PC-3 (cell line): ENCODE measurements around the gene DLL4. TPM values are rescaled to one million over a fixed set of nuclear protein-coding genes. Genes with fewer than 3 reads are reported as not detected.

Experiments
- ATAC-seq: fragments of 200-7000 bp; cut with Tn5 transposase; 2 replicates; pipeline ENCODE4 v1.9.1; 2020; ENCODE audit warnings: mild to moderate bottlenecking, moderate library complexity
- BruUV-seq: library from RNA; stranded (reverse); fragments of 400-500 nt; replicated peaks from 2 replicates; lab custom pipeline; 2021; lab: Mats Ljungman, UMichigan
- CTCF ChIA-PET: fragments of 300-600 bp; sonication (Branson Sonifier 250); formaldehyde crosslinking; loops from one replicate; lab custom pipeline; 2022; ENCODE audit warnings: antibody characterized with exemption; lab: Charles Lee
- POLR2A ChIA-PET: fragments of 300-600 bp; sonication (Branson Sonifier 250); formaldehyde crosslinking; loops from one replicate; lab custom pipeline; 2022; ENCODE audit warnings: antibody characterized with exemption; ENCODE audit not compliant: unreplicated experiment; lab: Charles Lee
- DNase-seq: peaks from one replicate; pipeline ENCODE4 v3.0.0-alpha.2; 2015
- H2AFZ ChIP-seq: fragments of 300-600 bp; sonication (generic); 2 replicates; pipeline ENCODE4 v1.6.0; 2016; ENCODE audit warnings: antibody characterized with exemption, low read length
- H3F3A ChIP-seq: fragments of 300-600 bp; sonication (generic); one replicate; pipeline ENCODE4 v1.6.0; 2017; ENCODE audit warnings: antibody characterized with exemption, low read length, control low read depth, mild to moderate bottlenecking; ENCODE audit not compliant: unreplicated experiment
- H3K27ac ChIP-seq: fragments of 300-600 bp; sonication (generic); 2 replicates; pipeline ENCODE4 v1.5.1; 2016; ENCODE audit warnings: mild to moderate bottlenecking, low read length
- H3K27me3 ChIP-seq: fragments of 300-600 bp; sonication (generic); 2 replicates; pipeline ENCODE4 v1.6.1; 2016; ENCODE audit warnings: low read length, mixed read lengths
- H3K36me3 ChIP-seq: fragments of 300-600 bp; sonication (generic); 2 replicates; pipeline ENCODE4 v1.6.1; 2016; ENCODE audit warnings: low read depth, mixed run types, low read length, mixed read lengths
- H3K4me1 ChIP-seq: fragments of 300-600 bp; sonication (generic); 2 replicates; pipeline ENCODE4 v1.5.1; 2016; ENCODE audit warnings: low read length; ENCODE audit not compliant: insufficient read depth
- H3K4me2 ChIP-seq: fragments of 300-600 bp; sonication (generic); 2 replicates; pipeline ENCODE4 v1.6.0; 2016; ENCODE audit warnings: low read length
- H3K4me3 ChIP-seq: fragments of 300-600 bp; sonication (generic); 2 replicates; pipeline ENCODE4 v1.5.1; 2016; ENCODE audit warnings: mild to moderate bottlenecking, low read length, mixed read lengths
- H3K79me2 ChIP-seq: fragments of 300-600 bp; sonication (generic); 2 replicates; pipeline ENCODE4 v1.6.1; 2017; ENCODE audit warnings: low read length, mixed read lengths
- H3K9ac ChIP-seq: fragments of 300-600 bp; sonication (generic); 2 replicates; pipeline ENCODE4 v1.6.0; 2016; ENCODE audit warnings: mild to moderate bottlenecking, low read length
- H3K9me2 ChIP-seq: fragments of 300-600 bp; sonication (generic); replicated peaks from 2 replicates; pipeline ENCODE4 v1.6.1; 2016; ENCODE audit warnings: mixed run types, low read length, mixed read lengths
- H3K9me3 ChIP-seq: fragments of 300-600 bp; sonication (generic); 2 replicates; pipeline ENCODE4 v1.6.1; 2016; ENCODE audit warnings: low read length, mixed read lengths
- H4K20me1 ChIP-seq: fragments of 300-600 bp; sonication (generic); 2 replicates; pipeline ENCODE4 v1.6.1; 2016; ENCODE audit warnings: low read length, mixed read lengths
- EZH2 ChIP-seq: fragments of 300-600 bp; sonication (generic); IDR thresholded peaks from one replicate; pipeline ENCODE4 v1.6.1; 2017; ENCODE audit warnings: antibody characterized with exemption, mild to moderate bottlenecking, low read length; ENCODE audit not compliant: unreplicated experiment
- EZH2phosphoT487 ChIP-seq: fragments of 300-600 bp; sonication (generic); IDR thresholded peaks from 2 replicates; pipeline ENCODE4 v1.6.1; 2018; ENCODE audit warnings: mild to moderate bottlenecking, antibody characterized with exemption, low read length, borderline replicate concordance
- intact Hi-C: fragments of 100-400 bp; cut with micrococcal nuclease; formaldehyde crosslinking; loops from 2 replicates; pipeline ENCODE4 v1.9.0; 2023
- total RNA-seq: library from RNA; depleted of rRNA; stranded (reverse); fragments of >200 nt; gene quantifications from 2 replicates; pipeline ENCODE4 v1.2.3, GENCODE V29; 2014
- TF ChIP-seq, protein P1 (sequence below): fragments of 300-600 bp; sonication (generic); conservative IDR thresholded peaks from 2 replicates; pipeline ENCODE4 v1.5.1; 2017; ENCODE audit warnings: antibody characterized with exemption, low read depth, mild to moderate bottlenecking, low read length

DLL4 gene
- total RNA-seq, 1 experiment from 2014 or later: 2.2 TPM

DNA sequence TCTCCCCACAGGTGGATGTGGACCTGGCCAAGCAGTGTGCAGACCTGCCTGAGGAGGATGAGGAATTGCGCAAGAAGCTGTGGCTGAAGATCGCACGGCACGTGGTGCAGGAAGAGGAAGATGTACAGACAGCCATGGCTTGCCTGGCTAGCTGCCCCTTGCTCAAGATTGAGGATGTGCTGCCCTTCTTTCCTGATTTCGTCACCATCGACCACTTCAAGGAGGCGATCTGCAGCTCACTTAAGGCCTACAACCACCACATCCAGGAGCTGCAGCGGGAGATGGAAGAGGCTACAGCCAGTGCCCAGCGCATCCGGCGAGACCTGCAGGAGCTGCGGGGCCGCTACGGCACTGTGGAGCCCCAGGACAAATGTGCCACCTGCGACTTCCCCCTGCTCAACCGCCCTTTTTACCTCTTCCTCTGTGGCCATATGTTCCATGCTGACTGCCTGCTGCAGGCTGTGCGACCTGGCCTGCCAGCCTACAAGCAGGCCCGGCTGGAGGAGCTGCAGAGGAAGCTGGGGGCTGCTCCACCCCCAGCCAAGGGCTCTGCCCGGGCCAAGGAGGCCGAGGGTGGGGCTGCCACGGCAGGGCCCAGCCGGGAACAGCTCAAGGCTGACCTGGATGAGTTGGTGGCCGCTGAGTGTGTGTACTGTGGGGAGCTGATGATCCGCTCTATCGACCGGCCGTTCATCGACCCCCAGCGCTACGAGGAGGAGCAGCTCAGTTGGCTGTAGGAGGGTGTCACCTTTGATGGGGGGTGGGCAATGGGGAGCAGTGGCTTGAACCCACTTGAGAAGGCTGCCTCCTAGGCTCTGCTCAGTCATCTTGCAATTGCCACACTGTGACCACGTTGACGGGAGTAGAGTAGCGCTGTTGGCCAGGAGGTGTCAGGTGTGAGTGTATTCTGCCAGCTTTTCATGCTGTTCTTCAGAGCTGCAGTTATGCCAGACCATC is 26.3 kb upstream of the DLL4 start:
- TF ChIP-seq EZH2 (no peak), EZH2phosphoT487 (no peak)
- TF ChIP-seq, protein P1, sequence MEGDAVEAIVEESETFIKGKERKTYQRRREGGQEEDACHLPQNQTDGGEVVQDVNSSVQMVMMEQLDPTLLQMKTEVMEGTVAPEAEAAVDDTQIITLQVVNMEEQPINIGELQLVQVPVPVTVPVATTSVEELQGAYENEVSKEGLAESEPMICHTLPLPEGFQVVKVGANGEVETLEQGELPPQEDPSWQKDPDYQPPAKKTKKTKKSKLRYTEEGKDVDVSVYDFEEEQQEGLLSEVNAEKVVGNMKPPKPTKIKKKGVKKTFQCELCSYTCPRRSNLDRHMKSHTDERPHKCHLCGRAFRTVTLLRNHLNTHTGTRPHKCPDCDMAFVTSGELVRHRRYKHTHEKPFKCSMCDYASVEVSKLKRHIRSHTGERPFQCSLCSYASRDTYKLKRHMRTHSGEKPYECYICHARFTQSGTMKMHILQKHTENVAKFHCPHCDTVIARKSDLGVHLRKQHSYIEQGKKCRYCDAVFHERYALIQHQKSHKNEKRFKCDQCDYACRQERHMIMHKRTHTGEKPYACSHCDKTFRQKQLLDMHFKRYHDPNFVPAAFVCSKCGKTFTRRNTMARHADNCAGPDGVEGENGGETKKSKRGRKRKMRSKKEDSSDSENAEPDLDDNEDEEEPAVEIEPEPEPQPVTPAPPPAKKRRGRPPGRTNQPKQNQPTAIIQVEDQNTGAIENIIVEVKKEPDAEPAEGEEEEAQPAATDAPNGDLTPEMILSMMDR: no peak
- ATAC-seq: no peak
- no peak for DNase-seq
- Histone ChIP-seq H3K9me2 (no peaks in the 10 kb centered on the region), H4K20me1 (peaks cover 7% of the 10 kb centered on the region; the same call in 1 of the 2 replicates), H3K9me3 (no peaks in the 10 kb centered on the region), H3K4me2 (no peak overlapping the region), H3K4me3 (no peak overlapping the region), H3K9ac (no peak overlapping the region), H3K4me1 (peaks cover 29% of the 10 kb centered on the region), H3K27ac (peak overlapping the region; percentile 28), H3K36me3 (peaks cover 27% of the 10 kb centered on the region; the same call in 1 of the 2 replicates), H3K79me2 (peaks cover 18% of the 10 kb centered on the region), H2AFZ (no peak overlapping the region), H3K27me3 (no peaks in the 10 kb centered on the region), H3F3A (peaks cover 6% of the 10 kb centered on the region)
- ChIA-PET CTCF (interaction anchor here (0.5 to 2.6 kb wide), 6 partner anchors 8 to 209 kb away, joined by 3 to 13 read pairs (median 5); partner anchors contain the start of gene VPS18), POLR2A (no interaction called here)
- intact Hi-C loops: loop anchor here (10.0 kb wide), 1 partner anchor 212 kb away; the partner anchor contains the start of gene INO80
- BruUV-seq: no TSS peak

DNA sequence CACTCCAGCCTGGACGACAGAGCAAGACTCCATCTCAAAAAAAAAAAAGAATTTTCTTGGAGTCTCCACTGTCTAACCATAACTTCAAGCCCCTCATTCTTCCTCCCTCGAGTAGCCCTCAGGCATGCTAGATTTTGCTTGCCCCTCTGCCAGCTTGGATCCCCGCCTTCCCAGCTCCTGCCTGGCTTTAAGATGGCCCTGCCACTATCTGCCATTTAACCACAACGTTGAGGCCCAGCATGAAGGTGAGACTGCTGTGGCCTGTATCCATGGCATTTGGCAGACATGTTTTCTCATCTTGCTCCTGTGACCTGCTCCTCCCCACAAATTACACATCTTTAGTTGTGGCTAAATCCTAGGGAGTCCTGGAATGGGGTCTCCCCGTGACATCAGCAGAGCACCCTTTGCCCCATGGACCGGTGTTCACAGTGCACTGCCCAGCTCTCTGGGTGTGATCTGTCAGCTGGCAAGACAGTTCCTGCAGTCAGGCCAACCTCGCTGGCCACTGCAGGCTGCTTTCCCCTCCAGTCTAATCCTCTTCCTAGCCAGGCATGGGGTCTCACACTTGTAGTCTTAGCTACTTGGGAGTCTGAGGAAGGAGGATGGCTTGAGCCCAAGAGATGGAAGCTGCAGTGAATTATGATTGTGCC is 24.5 kb upstream of the DLL4 start:
- peaks cover 18% of the 10 kb centered on the region for H3K79me2 ChIP-seq
- no peak overlapping the region for H3K4me3 ChIP-seq
- no peak for DNase-seq
- H3K4me1 ChIP-seq: peaks cover 29% of the 10 kb centered on the region
- H4K20me1 ChIP-seq: peaks cover 7% of the 10 kb centered on the region; the same call in 1 of the 2 replicates
- no TSS peak for BruUV-seq
- H3K9me3 ChIP-seq: no peaks in the 10 kb centered on the region
- ChIA-PET POLR2A (no interaction called here), CTCF (interaction anchor here (0.5 to 2.6 kb wide), 10 partner anchors 10 to 315 kb away, joined by 3 to 17 read pairs (median 6); partner anchors contain the start of genes DLL4 and VPS18)
- TF ChIP-seq EZH2 (no peak), EZH2phosphoT487 (no peak)
- TF ChIP-seq, protein P1: no peak
- H3K36me3 ChIP-seq: peaks cover 17% of the 10 kb centered on the region; the same call in 1 of the 2 replicates
- intact Hi-C loops: loop anchor here (1.0 to 10.0 kb wide), 4 partner anchors 38 to 280 kb away; partner anchors contain the start of gene INO80
- peaks cover 6% of the 10 kb centered on the region for H3F3A ChIP-seq
- H3K9me2 ChIP-seq: no peaks in the 10 kb centered on the region
- H3K27ac ChIP-seq: peak overlapping the region; percentile 22; the same call in 1 of the 2 replicates
- no peak for ATAC-seq
- no peak overlapping the region for H2AFZ ChIP-seq
- H3K4me2 ChIP-seq: no peak overlapping the region
- no peak overlapping the region for H3K9ac ChIP-seq
- no peaks in the 10 kb centered on the region for H3K27me3 ChIP-seq
